ENCODE results near the gene EN2.

Gene EN2

GRCh38 chr7:155506854-155507337 lies 49.0 kb downstream of the EN2 start:
- H3K9ac ChIP-seq (ENCODE audit: low read length), result no peak overlapping the region
- no peak overlapping the region for H3K4me3 ChIP-seq (ENCODE audit: low read length)
- no peaks in the 10 kb centered on the region for H3K9me3 ChIP-seq (ENCODE audit: control insufficient read depth, low read length)
- peaks cover 81% of the 10 kb centered on the region for H3K27me3 ChIP-seq (ENCODE audit: control insufficient read depth, insufficient read depth, low read length)
- H3K36me3 ChIP-seq (ENCODE audit: control insufficient read depth, insufficient read depth, low read length), result no peaks in the 10 kb centered on the region
- no peaks in the 10 kb centered on the region for H3K4me1 ChIP-seq (ENCODE audit: control insufficient read depth, insufficient read depth, low read length)

- Histone ChIP-seq H3K4me3 (ENCODE audit: low read length) (no peak overlapping the region), H3K27me3 (ENCODE audit: control insufficient read depth, insufficient read depth, low read length) (peaks cover 87% of the 10 kb centered on the region)
These were observed 49.6 kb downstream of the EN2 start for GRCh38 chr7:155507576-155507975.

GRCh38 chr7:155508376-155509358 lies 50.7 kb downstream of the EN2 start:
- Histone ChIP-seq H3K4me1 (ENCODE audit: control insufficient read depth, insufficient read depth, low read length) (no peaks in the 10 kb centered on the region), H3K4me3 (ENCODE audit: low read length) (no peak overlapping the region), H3K9me3 (ENCODE audit: control insufficient read depth, low read length) (no peaks in the 10 kb centered on the region), H3K27me3 (ENCODE audit: control insufficient read depth, insufficient read depth, low read length) (peaks cover 96% of the 10 kb centered on the region), H3K36me3 (ENCODE audit: control insufficient read depth, insufficient read depth, low read length) (no peaks in the 10 kb centered on the region), H3K9ac (ENCODE audit: low read length) (no peak overlapping the region)

More at GRCh38 chr7:155507576-155507975, 49.6 kb downstream of the EN2 start:
- H3K9me3 ChIP-seq (ENCODE audit: control insufficient read depth, low read length), result no peaks in the 10 kb centered on the region
- H3K4me1 ChIP-seq (ENCODE audit: control insufficient read depth, insufficient read depth, low read length), result no peaks in the 10 kb centered on the region
- H3K36me3 ChIP-seq (ENCODE audit: control insufficient read depth, insufficient read depth, low read length), result no peaks in the 10 kb centered on the region
- no peak overlapping the region for H3K9ac ChIP-seq (ENCODE audit: low read length)

GRCh38 chr7:155509359-155509724 lies 51.4 kb downstream of the EN2 start:
- Histone ChIP-seq H3K4me3 (ENCODE audit: low read length) (no peak overlapping the region), H3K36me3 (ENCODE audit: control insufficient read depth, insufficient read depth, low read length) (no peaks in the 10 kb centered on the region), H3K9me3 (ENCODE audit: control insufficient read depth, low read length) (no peaks in the 10 kb centered on the region), H3K9ac (ENCODE audit: low read length) (no peak overlapping the region), H3K27me3 (ENCODE audit: control insufficient read depth, insufficient read depth, low read length) (peaks cover 92% of the 10 kb centered on the region), H3K4me1 (ENCODE audit: control insufficient read depth, insufficient read depth, low read length) (no peaks in the 10 kb centered on the region)

GRCh38 chr7:155509725-155510551 lies 52.0 kb downstream of the EN2 start:
- H3K9ac ChIP-seq (ENCODE audit: low read length), result no peak overlapping the region
- no peaks in the 10 kb centered on the region for H3K36me3 ChIP-seq (ENCODE audit: control insufficient read depth, insufficient read depth, low read length)
- no peaks in the 10 kb centered on the region for H3K4me1 ChIP-seq (ENCODE audit: control insufficient read depth, insufficient read depth, low read length)
- peaks cover 86% of the 10 kb centered on the region for H3K27me3 ChIP-seq (ENCODE audit: control insufficient read depth, insufficient read depth, low read length)
- no peaks in the 10 kb centered on the region for H3K9me3 ChIP-seq (ENCODE audit: control insufficient read depth, low read length)
- no peak overlapping the region for H3K4me3 ChIP-seq (ENCODE audit: low read length)

GRCh38 chr7:155510975-155511701 lies 53.2 kb downstream of the EN2 start:
- H3K9ac ChIP-seq (ENCODE audit: low read length), result no peak overlapping the region
- peaks cover 79% of the 10 kb centered on the region for H3K27me3 ChIP-seq (ENCODE audit: control insufficient read depth, insufficient read depth, low read length)
- H3K36me3 ChIP-seq (ENCODE audit: control insufficient read depth, insufficient read depth, low read length), result no peaks in the 10 kb centered on the region
- no peaks in the 10 kb centered on the region for H3K9me3 ChIP-seq (ENCODE audit: control insufficient read depth, low read length)
- H3K4me3 ChIP-seq (ENCODE audit: low read length), result no peak overlapping the region
- no peaks in the 10 kb centered on the region for H3K4me1 ChIP-seq (ENCODE audit: control insufficient read depth, insufficient read depth, low read length)

GRCh38 chr7:155511702-155511996 lies 53.7 kb downstream of the EN2 start:
- Histone ChIP-seq H3K9ac (ENCODE audit: low read length) (no peak overlapping the region), H3K4me1 (ENCODE audit: control insufficient read depth, insufficient read depth, low read length) (no peaks in the 10 kb centered on the region), H3K9me3 (ENCODE audit: control insufficient read depth, low read length) (no peaks in the 10 kb centered on the region), H3K27me3 (ENCODE audit: control insufficient read depth, insufficient read depth, low read length) (peaks cover 79% of the 10 kb centered on the region), H3K4me3 (ENCODE audit: low read length) (no peak overlapping the region), H3K36me3 (ENCODE audit: control insufficient read depth, insufficient read depth, low read length) (no peaks in the 10 kb centered on the region)

GRCh38 chr7:155512246-155512887 lies 54.4 kb downstream of the EN2 start:
- Histone ChIP-seq H3K36me3 (ENCODE audit: control insufficient read depth, insufficient read depth, low read length) (no peaks in the 10 kb centered on the region), H3K4me1 (ENCODE audit: control insufficient read depth, insufficient read depth, low read length) (no peaks in the 10 kb centered on the region), H3K9ac (ENCODE audit: low read length) (no peak overlapping the region), H3K4me3 (ENCODE audit: low read length) (no peak overlapping the region), H3K9me3 (ENCODE audit: control insufficient read depth, low read length) (no peaks in the 10 kb centered on the region), H3K27me3 (ENCODE audit: control insufficient read depth, insufficient read depth, low read length) (peaks cover 76% of the 10 kb centered on the region)

GRCh38 chr7:155513543-155514285 lies 55.8 kb downstream of the EN2 start:
- Histone ChIP-seq H3K36me3 (ENCODE audit: control insufficient read depth, insufficient read depth, low read length) (no peaks in the 10 kb centered on the region), H3K27me3 (ENCODE audit: control insufficient read depth, insufficient read depth, low read length) (peaks cover 67% of the 10 kb centered on the region), H3K9me3 (ENCODE audit: control insufficient read depth, low read length) (no peaks in the 10 kb centered on the region), H3K9ac (ENCODE audit: low read length) (no peak overlapping the region), H3K4me3 (ENCODE audit: low read length) (no peak overlapping the region), H3K4me1 (ENCODE audit: control insufficient read depth, insufficient read depth, low read length) (no peaks in the 10 kb centered on the region)

- Histone ChIP-seq H3K4me1 (ENCODE audit: control insufficient read depth, insufficient read depth, low read length) (no peaks in the 10 kb centered on the region), H3K4me3 (ENCODE audit: low read length) (no peak overlapping the region), H3K27me3 (ENCODE audit: control insufficient read depth, insufficient read depth, low read length) (peaks cover 61% of the 10 kb centered on the region), H3K9ac (ENCODE audit: low read length) (no peak overlapping the region), H3K36me3 (ENCODE audit: control insufficient read depth, insufficient read depth, low read length) (no peaks in the 10 kb centered on the region), H3K9me3 (ENCODE audit: control insufficient read depth, low read length) (no peaks in the 10 kb centered on the region)
These were observed 56.4 kb downstream of the EN2 start for GRCh38 chr7:155514296-155514695.
